GM19240 (cell line): ENCODE results near the gene PLTP.
A peak's percentile ranks its signal among the peaks of the same experiment; 100 is the strongest.
"Not testable (repeated sequence)": the region's sequence is repeated elsewhere in the genome, so short reads cannot be mapped to it uniquely, and the experiment has no call there.

Source experiments
- DNase-seq: peaks from one replicate; pipeline ENCODE4 v3.0.0; 2011; ENCODE audit warnings: low spot score; ENCODE audit not compliant: insufficient read length

The PLTP gene

GRCh38 chr20:45880988-45881788 is 30.8 kb downstream of the PLTP start, which contains the start of gene ZSWIM1:
Gene ZSWIM1, plus strand, starts transcription at chr20:45881227. Its CDS starts 1,366 bp downstream, at chr20:45882593.
- DNase-seq = peak; percentile 97

DNA sequence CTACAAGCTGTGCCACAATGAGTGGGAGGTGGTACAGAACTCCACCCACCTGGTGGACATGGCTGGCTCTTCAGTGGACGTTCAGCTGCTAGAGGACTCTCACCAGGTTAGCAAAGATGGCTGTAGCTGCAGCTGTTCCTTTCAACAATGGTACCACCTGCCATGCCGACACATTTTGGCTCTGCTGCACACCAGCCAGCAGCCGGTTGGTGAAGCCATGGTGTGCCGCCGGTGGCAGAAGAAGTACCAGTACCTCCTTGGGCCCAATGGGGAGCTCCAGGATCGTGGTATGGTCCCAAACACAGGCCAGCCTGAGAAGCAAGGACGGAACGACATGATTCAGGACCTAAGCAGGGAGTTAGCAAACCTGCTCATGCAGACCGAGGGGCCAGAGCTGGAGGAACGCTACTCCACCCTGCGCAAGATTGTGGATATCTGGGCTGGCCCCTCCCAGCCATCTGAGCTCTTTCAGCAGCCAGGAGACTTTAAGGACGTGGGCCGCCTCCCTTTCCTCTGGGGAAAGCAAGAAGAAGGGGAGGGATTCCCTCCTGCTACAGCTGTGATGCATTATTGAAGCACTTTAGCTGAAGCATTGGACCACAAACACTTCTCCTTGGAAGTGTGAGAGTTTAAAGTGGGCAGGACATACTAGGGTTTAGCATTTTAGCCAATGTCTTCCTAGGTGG is 33.7 kb downstream of the PLTP start:
- no peak for DNase-seq

- no peak for DNase-seq
Measured at GRCh38 chr20:45874576-45874975, 37.4 kb downstream of the PLTP start.

DNA sequence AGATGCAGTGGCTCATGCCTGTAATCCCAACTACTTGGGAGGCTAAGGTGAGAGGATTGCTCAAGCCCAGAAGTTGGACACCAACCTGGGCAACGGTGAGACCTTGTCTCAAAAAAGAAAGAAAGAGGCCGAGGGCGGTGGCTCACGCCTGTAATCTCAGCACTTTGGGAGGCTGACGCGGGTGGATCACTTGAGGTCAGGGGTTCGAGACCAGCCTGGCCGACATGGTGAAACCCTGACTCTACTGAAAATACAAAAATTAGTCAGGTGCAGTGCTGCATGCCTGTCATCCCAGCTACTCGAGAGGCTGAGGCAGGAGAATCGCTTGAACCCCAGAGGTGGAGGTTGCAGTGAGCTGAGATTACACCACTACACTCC is 37.9 kb downstream of the PLTP start:
- not testable (repeated sequence) for DNase-seq

DNA sequence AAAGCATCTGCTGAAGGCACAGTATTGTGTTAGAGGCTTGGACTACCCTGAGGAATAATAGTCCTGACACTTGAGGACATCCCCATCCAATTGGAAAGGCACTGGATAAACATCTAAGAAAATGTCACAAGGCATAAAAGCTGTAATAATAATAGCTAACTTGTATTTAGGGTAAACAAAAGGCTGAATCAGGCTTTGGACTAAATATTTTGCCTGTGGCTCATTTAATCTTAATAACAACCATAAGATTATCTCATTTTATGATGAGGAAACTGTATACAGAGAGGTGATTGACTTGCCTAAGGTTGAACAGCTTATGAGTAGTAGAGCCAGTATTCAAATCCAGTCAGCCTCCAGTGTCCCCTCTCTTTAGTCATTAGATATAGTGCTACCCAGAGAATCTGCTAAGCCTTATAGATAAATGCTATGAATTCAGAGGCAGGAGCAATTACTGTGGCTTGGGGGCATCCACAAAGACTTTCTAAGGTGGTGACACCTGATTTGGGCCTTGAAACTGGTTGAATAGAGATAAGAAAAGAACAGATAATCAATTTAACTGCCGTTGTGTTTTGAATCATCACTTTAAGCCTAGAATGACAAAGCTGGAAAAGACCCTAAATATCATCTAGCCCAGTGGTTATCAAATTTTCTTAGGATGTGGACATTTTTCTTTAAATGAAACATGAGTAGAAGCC is 38.4 kb downstream of the PLTP start:
- DNase-seq = no peak

DNA sequence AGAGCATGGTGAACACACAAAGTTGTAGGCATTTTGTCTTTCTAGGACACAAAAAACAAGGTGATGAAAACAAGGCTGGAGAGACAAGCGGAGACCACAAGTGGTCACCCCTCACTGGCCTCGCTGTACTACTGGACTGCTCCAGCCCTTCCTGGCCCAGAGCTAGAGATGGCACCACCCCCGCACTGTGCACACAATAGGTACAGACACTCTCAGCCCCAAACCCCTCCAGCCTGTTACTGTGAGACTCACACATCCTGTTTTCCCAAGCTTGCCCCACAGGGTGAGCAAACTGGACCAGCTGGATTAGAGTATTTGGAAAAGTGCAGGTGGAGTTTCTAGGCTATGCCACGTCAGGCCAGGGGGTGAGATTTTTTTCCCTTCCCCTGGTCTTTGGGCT is 39.3 kb downstream of the PLTP start:
- no peak for DNase-seq

- DNase-seq = no peak
Measured at GRCh38 chr20:45867819-45868176, 44.2 kb downstream of the PLTP start.

DNA sequence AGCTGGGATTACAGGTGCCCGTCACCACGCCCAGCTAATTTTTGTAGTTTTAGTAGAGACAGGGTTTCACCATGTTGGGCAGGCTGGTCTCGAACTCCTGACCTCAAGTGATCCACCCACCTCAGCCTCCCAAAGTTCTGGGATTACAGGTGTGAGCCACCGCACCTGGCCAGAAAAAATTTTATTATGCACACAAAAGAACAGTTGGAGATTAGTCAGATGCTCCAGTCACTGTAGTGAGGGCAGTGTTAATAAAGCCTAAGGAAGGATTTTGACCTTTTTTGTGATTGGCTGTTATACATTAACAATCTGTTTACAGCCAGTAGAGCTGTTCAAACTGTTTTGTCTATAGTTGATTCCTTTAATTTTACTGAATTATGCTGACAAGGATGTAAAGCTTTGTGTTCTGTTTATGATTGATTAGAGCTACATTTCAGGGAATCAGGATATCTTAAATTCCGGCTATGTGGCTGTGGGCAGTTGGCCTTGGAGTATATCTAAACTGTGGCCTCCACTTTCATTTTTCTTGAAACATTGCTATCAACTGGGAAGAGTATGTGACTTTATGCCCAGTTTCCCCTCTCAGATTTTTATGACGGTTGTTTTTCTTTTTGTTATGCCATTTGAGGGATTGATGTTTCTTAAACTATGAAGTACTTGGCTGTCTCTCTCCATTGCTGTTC is 44.7 kb downstream of the PLTP start:
- DNase-seq = no peak

DNA sequence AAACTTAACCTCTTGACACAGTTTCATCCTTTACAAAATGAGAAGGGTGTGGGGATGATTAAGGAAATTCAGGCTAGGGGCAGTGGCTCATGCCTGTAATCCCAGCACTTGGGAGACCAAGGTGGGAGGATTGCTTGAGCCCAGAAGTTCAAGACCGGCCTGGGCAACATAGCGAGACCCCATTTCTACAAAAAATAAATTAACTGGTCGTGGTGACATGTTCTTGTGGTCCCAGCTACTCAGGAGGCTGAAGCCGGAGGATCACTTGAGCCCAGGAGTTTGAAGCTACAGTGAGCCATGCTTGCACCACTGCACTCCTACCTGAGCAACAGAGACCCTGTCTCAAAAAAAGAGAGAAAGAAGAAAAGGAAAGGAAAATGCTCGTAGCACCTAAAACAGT is 45.5 kb downstream of the PLTP start:
- DNase-seq = no peak

GRCh38 chr20:45863543-45864470 is 48.1 kb downstream of the PLTP start:
- DNase-seq = no peak

GRCh38 chr20:45861221-45862075 is 50.5 kb downstream of the PLTP start:
- no peak for DNase-seq

DNA sequence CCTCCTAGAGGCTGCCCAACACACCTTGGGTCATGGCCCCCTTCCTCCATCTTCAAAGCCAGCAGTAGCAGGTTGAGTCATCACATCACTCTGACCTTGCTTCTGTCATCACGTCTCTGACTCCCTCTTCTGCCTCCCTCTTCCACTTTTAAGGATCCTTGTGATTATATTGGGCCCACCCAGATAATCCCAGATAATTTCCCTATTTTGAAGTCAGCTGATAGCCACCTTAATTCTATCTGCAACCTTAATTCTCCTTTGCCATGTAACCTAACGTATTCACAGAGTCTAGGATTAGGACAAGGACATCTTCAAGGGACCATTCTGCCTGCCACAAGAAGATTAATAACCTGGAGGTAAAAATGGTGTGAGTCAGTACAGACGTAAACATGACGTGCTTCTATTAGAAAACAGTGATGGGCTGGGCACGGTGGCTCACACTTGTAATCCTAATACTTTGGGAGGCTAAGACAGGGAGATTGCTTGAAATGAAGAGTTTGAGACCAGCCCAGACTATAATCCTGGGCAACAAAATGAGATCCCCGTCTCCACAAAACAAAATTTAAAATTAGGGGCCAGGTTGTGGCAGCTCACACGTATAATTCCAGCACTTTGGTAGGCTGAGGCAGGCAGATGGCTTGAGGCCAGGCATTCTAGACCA is 51.3 kb downstream of the PLTP start:
- no peak for DNase-seq

GRCh38 chr20:45859916-45860315 is 52.0 kb downstream of the PLTP start:
- DNase-seq = no peak

DNA sequence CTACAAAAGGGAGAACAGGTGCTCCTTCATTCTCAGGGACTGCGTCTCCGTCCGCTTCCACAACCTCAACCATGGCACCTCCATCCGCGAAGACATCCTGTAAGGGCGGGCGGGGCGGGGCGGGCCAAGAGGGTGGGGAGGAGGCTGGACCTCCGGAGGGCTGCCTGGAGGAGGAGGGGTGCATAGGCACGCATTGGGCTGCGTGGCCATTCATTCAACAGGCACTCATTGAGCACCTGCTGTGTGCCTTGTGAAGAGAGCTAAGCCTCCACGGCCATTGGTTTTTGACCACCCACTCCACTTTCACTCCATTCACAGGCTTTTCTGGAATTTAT is 54.1 kb downstream of the PLTP start:
- DNase-seq = peak; percentile 62

GRCh38 chr20:45857114-45857881 is 54.7 kb downstream of the PLTP start, which contains the start of the genes ACOT8 and ZSWIM3:
Gene ACOT8, minus strand, starts transcription at chr20:45857392. Its CDS starts 77 bp downstream, at chr20:45857315.
Gene ZSWIM3, plus strand, starts transcription at chr20:45857614. Its CDS starts 212 bp downstream, at chr20:45857826.
- peak; percentile 96 for DNase-seq

DNA sequence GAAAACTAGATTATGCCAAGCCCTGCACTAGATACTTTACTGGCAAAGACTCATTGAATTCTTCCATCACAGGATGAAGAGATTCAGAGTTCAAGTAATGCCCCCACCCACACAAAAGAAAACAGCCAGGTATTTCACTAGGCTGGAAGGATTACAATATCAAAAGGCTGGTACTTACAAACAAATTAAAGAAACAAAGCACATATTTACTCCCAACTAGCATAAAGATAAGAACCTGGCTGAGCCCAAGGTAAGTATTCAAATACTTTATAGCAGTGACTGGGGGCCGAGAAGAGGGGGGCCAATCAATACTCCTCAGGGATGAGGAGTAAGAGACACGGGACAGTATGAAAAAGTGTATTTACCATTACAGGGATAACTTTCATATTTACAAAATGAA is 58.5 kb downstream of the PLTP start:
- no peak for DNase-seq

DNA sequence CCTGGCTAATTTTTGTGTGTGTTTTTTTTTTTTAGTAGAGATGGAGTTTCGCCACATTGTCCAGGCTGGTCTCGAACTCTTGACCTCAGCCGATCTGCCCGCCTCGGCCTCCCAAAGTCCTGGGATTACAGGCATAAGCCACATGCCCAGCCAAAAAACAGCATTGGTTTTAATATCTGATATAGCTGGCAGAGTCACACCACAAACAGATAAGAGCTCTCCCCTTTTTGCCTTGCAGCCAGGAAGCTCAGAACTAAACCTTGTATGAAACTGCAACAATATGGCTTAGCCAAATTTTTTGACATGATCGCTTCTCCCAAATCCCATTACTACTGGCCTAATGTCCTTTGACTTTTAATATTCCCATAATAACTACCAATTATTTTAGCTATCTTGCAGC is 59.6 kb downstream of the PLTP start:
- no peak for DNase-seq

GRCh38 chr20:45851501-45851900 is 60.5 kb downstream of the PLTP start:
- no peak for DNase-seq
